RWPE1 (cell line): ENCODE measurements around the gene WDR7.

ENCODE experiments used
- CTCF ChIA-PET: fragments of 350-600 bp; sonication (Branson Sonifier 250); formaldehyde crosslinking; extraction: SDS; loops from one replicate; lab custom pipeline; 2021; lab: Yijun Ruan, JAX
- POLR2A ChIA-PET: fragments of 400-600 bp; formaldehyde crosslinking; extraction: SDS; loops from one replicate; lab custom pipeline; 2020; ENCODE audit warnings: antibody characterized with exemption; ENCODE audit not compliant: low non-redundant PET; lab: Yijun Ruan, JAX
- DNase-seq: peaks from one replicate; pipeline ENCODE4 v3.0.0; 2012; ENCODE audit warnings: low spot score
- H3K27ac ChIP-seq: fragments of 450-650 bp; 2 replicates; pipeline ENCODE4 v1.5.1; 2017
- TF ChIP-seq, protein P1 (sequence below): fragments of 450-650 bp; conservative IDR thresholded peaks from 2 replicates; pipeline ENCODE4 v1.5.1; 2017; ENCODE audit warnings: low read depth, mild to moderate bottlenecking

Gene WDR7

DNA sequence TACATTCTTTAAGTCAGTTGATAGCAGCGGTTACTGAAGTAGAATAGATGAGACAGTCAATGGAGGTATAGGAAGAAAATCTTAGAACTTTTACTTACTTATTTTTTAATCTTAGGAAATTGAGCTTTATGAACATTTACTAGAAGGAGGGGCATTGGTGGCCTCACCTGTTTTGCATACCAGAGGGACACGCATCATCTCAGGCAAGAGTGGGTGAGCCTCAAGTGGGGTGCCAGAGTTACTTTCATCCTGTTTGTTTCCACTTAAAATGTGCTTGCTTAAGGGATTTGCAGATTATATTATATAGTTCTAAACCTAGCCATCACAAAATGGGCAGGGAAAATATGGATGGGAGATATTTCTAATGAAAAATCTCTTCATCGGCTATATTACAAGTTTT, 61.6 kb downstream of the WDR7 start:
- H3K27ac ChIP-seq, result no peak overlapping the region
- POLR2A ChIA-PET, result no interaction called here
- CTCF ChIA-PET, result no interaction called here
- no peak for DNase-seq
- TF ChIP-seq, protein P1, sequence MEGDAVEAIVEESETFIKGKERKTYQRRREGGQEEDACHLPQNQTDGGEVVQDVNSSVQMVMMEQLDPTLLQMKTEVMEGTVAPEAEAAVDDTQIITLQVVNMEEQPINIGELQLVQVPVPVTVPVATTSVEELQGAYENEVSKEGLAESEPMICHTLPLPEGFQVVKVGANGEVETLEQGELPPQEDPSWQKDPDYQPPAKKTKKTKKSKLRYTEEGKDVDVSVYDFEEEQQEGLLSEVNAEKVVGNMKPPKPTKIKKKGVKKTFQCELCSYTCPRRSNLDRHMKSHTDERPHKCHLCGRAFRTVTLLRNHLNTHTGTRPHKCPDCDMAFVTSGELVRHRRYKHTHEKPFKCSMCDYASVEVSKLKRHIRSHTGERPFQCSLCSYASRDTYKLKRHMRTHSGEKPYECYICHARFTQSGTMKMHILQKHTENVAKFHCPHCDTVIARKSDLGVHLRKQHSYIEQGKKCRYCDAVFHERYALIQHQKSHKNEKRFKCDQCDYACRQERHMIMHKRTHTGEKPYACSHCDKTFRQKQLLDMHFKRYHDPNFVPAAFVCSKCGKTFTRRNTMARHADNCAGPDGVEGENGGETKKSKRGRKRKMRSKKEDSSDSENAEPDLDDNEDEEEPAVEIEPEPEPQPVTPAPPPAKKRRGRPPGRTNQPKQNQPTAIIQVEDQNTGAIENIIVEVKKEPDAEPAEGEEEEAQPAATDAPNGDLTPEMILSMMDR, result no peak

DNA sequence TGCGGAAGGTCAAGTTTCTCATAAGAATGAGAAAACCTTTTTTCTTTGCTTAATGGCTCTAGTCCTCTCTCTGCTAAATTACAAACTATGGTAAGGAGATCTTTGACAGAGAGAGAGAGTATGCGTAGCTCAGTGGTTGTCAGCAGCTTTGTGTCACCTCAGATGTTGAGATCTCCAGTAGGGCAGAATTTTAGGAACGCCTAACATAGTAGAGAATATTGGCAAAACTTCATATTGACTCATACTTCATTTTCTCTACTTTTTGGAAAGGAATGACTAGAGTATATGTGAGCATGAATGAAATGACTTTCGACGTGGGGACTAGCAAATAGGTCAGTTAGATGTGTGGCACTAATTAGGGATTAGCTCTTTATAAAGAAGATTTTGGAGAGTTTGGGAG, 64.0 kb downstream of the WDR7 start:
- no peak for DNase-seq
- POLR2A ChIA-PET, result no interaction called here
- CTCF ChIA-PET, result interaction anchor here (0.6 kb wide), 1 partner anchor 1341 kb away, joined by 3 read pairs; no protein-coding TSS in a partner anchor

DNA sequence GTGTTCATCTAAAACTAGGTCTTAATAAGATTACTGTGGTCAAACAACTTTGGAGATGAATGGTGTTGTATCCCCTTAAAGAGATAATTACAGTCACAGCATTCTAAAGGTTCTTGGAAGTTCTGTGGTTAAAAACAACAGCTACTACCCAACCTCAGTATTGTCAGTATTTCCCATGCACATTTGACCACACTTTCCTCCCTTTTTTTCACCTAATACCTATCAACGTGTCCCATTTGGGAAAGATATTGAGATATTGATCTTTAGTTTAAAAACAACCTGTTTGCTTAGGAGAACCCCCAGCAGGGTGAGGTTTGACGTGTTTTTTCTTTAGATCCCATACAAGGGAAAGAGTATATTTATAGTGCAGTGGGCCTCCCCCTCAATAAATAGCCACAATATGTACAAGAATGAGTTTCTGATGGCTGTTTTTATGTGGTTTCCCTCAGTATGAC, 65.6 kb downstream of the WDR7 start:
- POLR2A ChIA-PET, result no interaction called here
- no peak overlapping the region for H3K27ac ChIP-seq
- TF ChIP-seq, protein P1, result no peak
- no peak for DNase-seq
- CTCF ChIA-PET, result no interaction called here

More for the DNA sequence above, 64.0 kb downstream of the WDR7 start:
- TF ChIP-seq, protein P1, result no peak
- H3K27ac ChIP-seq, result no peak overlapping the region

- TF ChIP-seq, protein P1, result no peak
- POLR2A ChIA-PET, result no interaction called here
- no peak for DNase-seq
- H3K27ac ChIP-seq, result no peak overlapping the region
- CTCF ChIA-PET, result no interaction called here
These were observed 69.9 kb downstream of the WDR7 start for GRCh38 chr18:56721031-56721430.

GRCh38 chr18:56721491-56721890, 70.3 kb downstream of the WDR7 start:
- H3K27ac ChIP-seq, result no peak overlapping the region
- ChIA-PET CTCF (no interaction called here), POLR2A (no interaction called here)
- no peak for DNase-seq
- TF ChIP-seq, protein P1, result no peak

DNA sequence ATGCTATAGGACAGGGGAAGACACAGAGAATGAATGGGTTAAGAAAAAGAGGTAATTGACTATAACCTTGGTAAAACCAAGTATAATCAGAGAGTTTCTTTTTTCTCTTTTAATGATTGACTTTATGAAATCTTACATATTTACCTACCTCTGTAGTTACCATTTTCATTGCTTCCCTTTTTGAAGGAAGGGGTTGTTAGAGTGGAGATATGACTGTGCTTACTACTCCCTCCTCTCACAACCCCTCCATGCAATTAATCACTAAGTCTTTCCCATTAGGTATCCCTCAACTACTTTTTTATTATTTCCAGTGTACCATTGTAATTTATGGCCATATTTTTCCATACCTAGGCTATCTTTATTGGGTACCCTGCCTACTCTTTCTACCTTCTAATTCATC, 71.4 kb downstream of the WDR7 start:
- TF ChIP-seq, protein P1, result no peak
- no peak for DNase-seq
- ChIA-PET CTCF (no interaction called here), POLR2A (no interaction called here)
- no peak overlapping the region for H3K27ac ChIP-seq

- CTCF ChIA-PET, result interaction anchor here (0.6 kb wide), 1 partner anchor 69 kb away, joined by 3 read pairs; no protein-coding TSS in a partner anchor
- no peak overlapping the region for H3K27ac ChIP-seq
- no peak for DNase-seq
- TF ChIP-seq, protein P1, result no peak
- POLR2A ChIA-PET, result no interaction called here
These were observed 71.9 kb downstream of the WDR7 start for GRCh38 chr18:56723068-56723467.
